Adrenal gland (tissue), 12 donors: ENCODE data around the gene LIPK. TPM values are rescaled to one million over a fixed set of nuclear protein-coding genes. Genes with fewer than 3 reads are reported as not detected.
"Not testable (repeated sequence)": the region's sequence is repeated elsewhere in the genome, so short reads cannot be mapped to it uniquely, and the experiment has no call there.

Experiments
- DNase-seq, 7 donors: peaks; one replicate each; pipeline ENCODE4 v3.0.0-alpha.2; 2019 to 2020
- H3K27ac ChIP-seq, 5 donors: fragments of 200-600 bp; sonication (generic) in 4 of 5; 1 replicate in 3 of 5; 2 replicates in 2 of 5; pipeline versions ENCODE4 v1.5.1 to v1.8.0; 2016 to 2020; ENCODE audit warnings: mild to moderate bottlenecking in 1 of 5
- H3K27me3 ChIP-seq: fragments of 200-600 bp; 2 replicates; pipeline ENCODE4 v1.8.0; 2021
- H3K36me3 ChIP-seq, 2 donors: fragments of 200-600 bp; replicated peaks in 1 of 2; 1 replicate in 1 of 2; 2 replicates in 1 of 2; pipeline versions ENCODE4 v1.5.1 to v1.8.0; 2018 to 2022
- H3K4me1 ChIP-seq, 2 donors: fragments of 200-600 bp; replicated peaks in 1 of 2; 1 replicate in 1 of 2; 2 replicates in 1 of 2; pipeline versions ENCODE4 v1.5.1 to v1.8.0; 2018 to 2021
- H3K4me3 ChIP-seq, 4 donors: fragments of 200-600 bp; sonication (generic) in 3 of 4; one replicate each; pipeline ENCODE4 v1.5.1; 2016 to 2018
- H3K9me3 ChIP-seq, 3 donors: fragments of 200-600 bp; sonication (generic) in 1 of 3; replicated peaks in 1 of 3; 1 replicate in 2 of 3; 2 replicates in 1 of 3; pipeline versions ENCODE4 v1.5.1 to v1.8.0; 2016 to 2021
- CTCF ChIP-seq, 6 experiments: fragments of 450-650 bp in 4 of 6; fragments of 200-600 bp in 2 of 6; sonication (generic) in 1 of 6; IDR thresholded peaks; 1 replicate in 5 of 6; 2 replicates in 1 of 6; pipeline versions ENCODE4 v1.5.1 to v1.8.0; 2016 to 2021; ENCODE audit warnings: antibody characterized with exemption in 6 of 6, mild to moderate bottlenecking in 2 of 6, moderate library complexity in 1 of 6
- POLR2A ChIP-seq, 2 donors: fragments of 450-650 bp; IDR thresholded peaks; one replicate each; pipeline ENCODE4 v1.6.1; 2017; ENCODE audit warnings: antibody characterized with exemption in 2 of 2, mild to moderate bottlenecking in 2 of 2, moderate library complexity in 1 of 2
- WGBS, 4 donors: extraction: QIAGEN DNeasy Blood & Tissue Kit in 2 of 4; methylation state at CpG; one replicate each; pipeline versions ENCODE4 v1.1.5 to v1.1.7; 2013 to 2017; 5-methylcytosine and 5-hydroxymethylcytosine counted together
- intact Hi-C, 2 donors: fragments of 100-400 bp; cut with DNase I; formaldehyde crosslinking; loops; one replicate each; pipeline versions ENCODE4 v1.14.1 to v1.15.0; 2022 to 2023
- polyA plus RNA-seq, 3 donors: library from polyadenylated mRNA; stranded (reverse); fragments of 200-250 nt in 2 of 3; fragments of 350-450 nt in 1 of 3; fragmentation: Illumina TruSeq in 1 of 3; extraction: RNeasy Lipid Tissue Mini Kit (QIAGEN cat#74804) in 1 of 3; gene quantifications; one replicate each; pipeline ENCODE4 v1.2.3, GENCODE V29; 2013 to 2014
- total RNA-seq, 9 donors: library from RNA; depleted of rRNA in 4 of 9; stranded (reverse); fragments of >200 nt in 4 of 9; fragments of 120-200 nt in 1 of 9; fragmentation: NEBNext Ultra II Directional in 1 of 9; extraction: Animal tissue kit (Norgen Biotek cat#: 25700) in 1 of 9; gene quantifications; one replicate each; pipeline versions ENCODE4 v1.1.0 to v1.2.4, GENCODE V29; 2013 to 2023
- donor health status: healthy with polysubstance abuse.
- donor health status: Bipolar disorder and iron deficiency.
- donor health status: DM: yes; HTN: yes; CAD: no.
- donor health status: DM: no; HTN: no; CAD: no.
- donor health status: DM: no; HTN: no; CAD: no.
- donor health status: DM: yes; HTN: yes; CAD: no.

The LIPK gene
- total and polyA plus RNA-seq, 12 donors = not detected

DNA sequence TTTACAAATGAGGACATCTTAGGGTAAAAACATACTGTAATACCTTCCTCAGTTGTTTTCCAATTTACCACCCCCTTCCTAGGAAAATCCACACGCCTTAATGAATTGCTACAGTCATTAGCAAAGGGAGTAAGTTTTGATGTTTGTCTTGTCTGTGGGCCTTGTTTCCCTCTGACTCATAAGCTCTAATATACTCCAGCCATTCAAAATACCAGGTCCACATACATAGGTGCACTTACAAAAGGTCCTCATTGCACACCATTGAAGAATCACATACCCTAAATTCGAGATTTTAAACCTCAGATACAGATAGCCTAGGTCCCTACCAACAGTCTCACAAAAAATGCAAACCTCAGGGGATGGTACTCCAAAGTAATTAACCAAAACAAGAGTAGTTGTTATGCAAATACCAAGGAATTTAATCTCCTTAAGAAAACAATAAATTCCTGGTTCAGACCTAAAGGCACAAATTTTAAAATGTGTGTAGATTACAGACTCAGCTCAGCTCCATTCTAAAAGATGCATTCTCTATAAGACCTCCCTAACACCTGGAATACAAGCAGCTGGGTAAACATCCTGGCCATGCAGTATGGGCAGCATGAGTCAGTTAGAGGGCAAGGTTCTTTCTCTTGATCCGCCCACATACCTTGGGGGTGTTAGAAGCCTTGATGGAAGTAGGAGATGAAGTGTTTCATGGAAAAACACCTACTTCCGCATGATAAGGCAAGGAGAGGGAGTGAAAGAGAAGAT is 3.0 kb upstream of the LIPK start:
- intact Hi-C loops = loop anchor here in 1 of 2 donors (10.0 kb wide), 1 partner anchor 92 kb away; no protein-coding TSS in a partner anchor
- no peak for DNase-seq
- no peaks in the 10 kb centered on the region for H3K9me3 ChIP-seq
- TF ChIP-seq CTCF (IDR thresholded peaks at IDR 0.05) (no peak), POLR2A (IDR thresholded peaks at IDR 0.05) (no peak)
- H3K27me3 ChIP-seq = no peaks in the 10 kb centered on the region
- no peak overlapping the region for H3K4me3 ChIP-seq
- H3K27ac ChIP-seq = no peak overlapping the region
- H3K36me3 ChIP-seq = no peaks in the 10 kb centered on the region
- H3K4me1 ChIP-seq = no peaks in the 10 kb centered on the region
- 77 to 85% (median 81%) methylated on average over 4 of the region's 4 CpGs for WGBS, 4 donors

- no peaks in the 10 kb centered on the region for H3K4me1 ChIP-seq
- TF ChIP-seq POLR2A (IDR thresholded peaks at IDR 0.05) = no peak
- TF ChIP-seq CTCF (IDR thresholded peaks at IDR 0.05) = no peak
- H3K27me3 ChIP-seq = no peaks in the 10 kb centered on the region
- 44 to 54% (median 48%) methylated on average over 2 of the region's 2 CpGs for WGBS, 4 donors
- intact Hi-C loops = loop anchor here in 1 of 2 donors (10.0 kb wide), 1 partner anchor 87 kb away; no protein-coding TSS in a partner anchor
- no peaks in the 10 kb centered on the region for H3K36me3 ChIP-seq
- H3K4me3 ChIP-seq = no peak overlapping the region
- no peak overlapping the region for H3K27ac ChIP-seq
- H3K9me3 ChIP-seq = no peaks in the 10 kb centered on the region
- no peak for DNase-seq
Observed at GRCh38 chr10:88707429-88708155, 1.5 kb downstream of the LIPK start.

GRCh38 chr10:88709361-88709760 is 3.3 kb downstream of the LIPK start:
- not testable (repeated sequence) for H3K9me3 ChIP-seq, H3K36me3 ChIP-seq, H3K4me1 ChIP-seq, H3K27me3 ChIP-seq, H3K27ac ChIP-seq, DNase-seq, H3K4me3 ChIP-seq
- WGBS, 4 donors = 62 to 68% (median 65%) methylated on average over 6 of the region's 6 CpGs
- intact Hi-C loops = loop anchor here in 1 of 2 donors (10.0 kb wide), 1 partner anchor 85 kb away; no protein-coding TSS in a partner anchor

GRCh38 chr10:88715517-88715916 is 9.5 kb downstream of the LIPK start:
- no peaks in the 10 kb centered on the region for H3K4me1 ChIP-seq
- intact Hi-C loops = no loop called here
- 92 to 99% (median 94%) methylated on average over 1 of the region's 1 CpG for WGBS, 4 donors
- H3K36me3 ChIP-seq = no peaks in the 10 kb centered on the region
- no peaks in the 10 kb centered on the region for H3K9me3 ChIP-seq
- no peak overlapping the region for H3K4me3 ChIP-seq
- DNase-seq = no peak
- peaks cover 5% of the 10 kb centered on the region for H3K27me3 ChIP-seq
- H3K27ac ChIP-seq = no peak overlapping the region
- no peak for TF ChIP-seq CTCF (IDR thresholded peaks at IDR 0.05)
- TF ChIP-seq POLR2A (IDR thresholded peaks at IDR 0.05) = no peak
